ENCODE measurements around the gene CDH23.

The CDH23 gene

GRCh38 chr10:71393841-71394475 lies 2.8 kb upstream of the CDH23 start:
- no peak for DNase-seq

- DNase-seq, result peak; percentile 55
Measured at GRCh38 chr10:71394926-71395562, 1.7 kb upstream of the CDH23 start.

- no peak for DNase-seq
Measured at GRCh38 chr10:71395621-71396020, 1.1 kb upstream of the CDH23 start.

- DNase-seq, result peak; percentile 85
Measured at GRCh38 chr10:71396084-71396710, 523 bp upstream of the CDH23 start.

GRCh38 chr10:71397296-71398212 lies 834 bp downstream of the CDH23 start:
- peak; percentile 7 for DNase-seq

- peak; percentile 23 for DNase-seq
Measured at GRCh38 chr10:71398976-71399375, 2.3 kb downstream of the CDH23 start.

- no peak for DNase-seq
Measured at GRCh38 chr10:71399946-71400345, 3.2 kb downstream of the CDH23 start.

GRCh38 chr10:71401056-71401455 lies 4.3 kb downstream of the CDH23 start:
- no peak for DNase-seq

- DNase-seq, result no peak
Measured at GRCh38 chr10:71402005-71402404, 5.3 kb downstream of the CDH23 start.

- DNase-seq, result no peak
Measured at GRCh38 chr10:71404503-71405295, 8.0 kb downstream of the CDH23 start.

GRCh38 chr10:71406878-71407277 lies 10.2 kb downstream of the CDH23 start:
- DNase-seq, result no peak

GRCh38 chr10:71408436-71409225 lies 11.9 kb downstream of the CDH23 start:
- no peak for DNase-seq

- DNase-seq, result no peak
Measured at GRCh38 chr10:71409516-71410104, 12.9 kb downstream of the CDH23 start.

- DNase-seq, result no peak
Measured at GRCh38 chr10:71413581-71413980, 16.9 kb downstream of the CDH23 start.

- no peak for DNase-seq
Measured at GRCh38 chr10:71414359-71414758, 17.6 kb downstream of the CDH23 start.

GRCh38 chr10:71419002-71419540 lies 22.4 kb downstream of the CDH23 start:
- DNase-seq, result no peak

- peak; percentile 32 for DNase-seq
Measured at GRCh38 chr10:71419750-71420149, 23.0 kb downstream of the CDH23 start.

GRCh38 chr10:71421075-71421434 lies 24.3 kb downstream of the CDH23 start:
- DNase-seq, result no peak

- no peak for DNase-seq
Measured at GRCh38 chr10:71423250-71423649, 26.5 kb downstream of the CDH23 start.

- no peak for DNase-seq
Measured at GRCh38 chr10:71423901-71424300, 27.2 kb downstream of the CDH23 start.
